Body of pancreas (tissue), 4 donors: ENCODE data around the gene GMDS. TPM values are rescaled to one million over a fixed set of nuclear protein-coding genes. Genes with fewer than 3 reads are reported as not detected.

ENCODE experiments used
- ATAC-seq: fragments of 150-250 bp; one replicate; pipeline ENCODE4 v1.9.1; 2016
- DNase-seq, 4 donors: peaks; one replicate each; pipeline ENCODE4 v3.0.0-alpha.2; 2019
- H3K27ac ChIP-seq, 4 donors: fragments of 200-600 bp; sonication (generic); 1 replicate in 3 of 4; 2 replicates in 1 of 4; pipeline versions ENCODE4 v1.5.1 to v1.6.1; 2016 to 2019; ENCODE audit warnings: mild to moderate bottlenecking in 1 of 4, mixed read lengths in 1 of 4, moderate library complexity in 1 of 4
- H3K27me3 ChIP-seq, 2 donors: fragments of 200-600 bp; sonication (generic); one replicate each; pipeline ENCODE4 v1.6.0; 2016; ENCODE audit warnings: mild to moderate bottlenecking in 1 of 2
- H3K36me3 ChIP-seq, 2 donors: fragments of 200-600 bp; sonication (generic); replicated peaks in 1 of 2; 2 replicates each; pipeline ENCODE4 v1.5.1; 2016; ENCODE audit warnings: low read depth in 2 of 2; ENCODE audit not compliant: insufficient read depth in 1 of 2
- H3K4me1 ChIP-seq: fragments of 200-600 bp; sonication (generic); one replicate; pipeline ENCODE4 v1.6.0; 2016
- H3K4me3 ChIP-seq, 2 donors: fragments of 200-600 bp; sonication (generic); 1 replicate in 1 of 2; 2 replicates in 1 of 2; pipeline ENCODE4 v1.5.1; 2016 to 2019
- H3K9me3 ChIP-seq, 3 donors: fragments of 200-600 bp; sonication (generic); 1 replicate in 2 of 3; 2 replicates in 1 of 3; pipeline ENCODE4 v1.5.1; 2016
- CTCF ChIP-seq, 7 experiments: fragments of 450-650 bp in 4 of 7; fragments of 200-600 bp in 3 of 7; sonication (generic) in 3 of 7; IDR thresholded peaks; one replicate each; pipeline ENCODE4 v1.5.1; 2016 to 2019; ENCODE audit warnings: antibody characterized with exemption in 7 of 7
- POLR2A ChIP-seq, 3 donors: fragments of 450-650 bp; IDR thresholded peaks; one replicate each; pipeline ENCODE4 v1.6.1; 2016; ENCODE audit warnings: antibody characterized with exemption in 3 of 3, mild to moderate bottlenecking in 2 of 3
- WGBS, 2 donors: methylation state at CpG; one replicate each; pipeline ENCODE4 v1.1.5; 2017; 5-methylcytosine and 5-hydroxymethylcytosine counted together
- intact Hi-C: fragments of 100-400 bp; cut with DNase I; formaldehyde crosslinking; loops from one replicate; pipeline ENCODE4 v1.15.1; 2023
- total RNA-seq, 2 donors: library from RNA; depleted of rRNA; stranded (reverse); fragments of >200 nt; gene quantifications; one replicate each; pipeline ENCODE4 v1.1.0, GENCODE V29; 2016

Gene GMDS
- total RNA-seq, 2 donors from 2014 or later, result 34.5 to 63.3 TPM

GRCh38 chr6:1781152-1781816 lies 464.1 kb downstream of the GMDS start:
- 90 to 92% methylated on average over 11 of the region's 11 CpGs for WGBS, 2 donors

GRCh38 chr6:1780251-1780867 lies 465.0 kb downstream of the GMDS start:
- TF ChIP-seq POLR2A (IDR thresholded peaks at IDR 0.05), result no peak
- no peak for TF ChIP-seq CTCF (IDR thresholded peaks at IDR 0.05)
- WGBS, 2 donors, result 92 to 97% methylated on average over 10 to 13 of the region's 13 CpGs
- ATAC-seq (no peak), DNase-seq (no peak)
- Histone ChIP-seq H3K9me3 (no peaks in the 10 kb centered on the region), H3K4me1 (peaks cover 18% of the 10 kb centered on the region), H3K36me3 (no peaks in the 10 kb centered on the region), H3K27me3 (no peaks in the 10 kb centered on the region), H3K27ac (no peak overlapping the region), H3K4me3 (no peak overlapping the region)
- intact Hi-C loops, result no loop called here

More at GRCh38 chr6:1781152-1781816, 464.1 kb downstream of the GMDS start:
- TF ChIP-seq POLR2A (IDR thresholded peaks at IDR 0.05) (no peak), CTCF (IDR thresholded peaks at IDR 0.05) (no peak)
- Histone ChIP-seq H3K4me3 (no peak overlapping the region), H3K36me3 (no peaks in the 10 kb centered on the region), H3K4me1 (peaks cover 18% of the 10 kb centered on the region), H3K9me3 (no peaks in the 10 kb centered on the region), H3K27ac (no peak overlapping the region), H3K27me3 (no peaks in the 10 kb centered on the region)
- no peak for DNase-seq
- ATAC-seq, result no peak
- intact Hi-C loops, result no loop called here

GRCh38 chr6:1778686-1779235 lies 466.6 kb downstream of the GMDS start:
- 73 to 79% methylated on average over 10 of the region's 10 CpGs for WGBS, 2 donors
- Histone ChIP-seq H3K4me3 (no peak overlapping the region), H3K27me3 (no peaks in the 10 kb centered on the region), H3K27ac (peak overlapping the region in 3 of 4 donors; percentile 46 to 54 (median 49)), H3K9me3 (no peaks in the 10 kb centered on the region), H3K4me1 (peaks cover 18% of the 10 kb centered on the region), H3K36me3 (no peaks in the 10 kb centered on the region)
- peak; percentile 64 for ATAC-seq
- no peak for TF ChIP-seq POLR2A (IDR thresholded peaks at IDR 0.05)
- TF ChIP-seq CTCF (IDR thresholded peaks at IDR 0.05), result no peak
- peak in 1 of 4 donors; percentile 33 for DNase-seq
- intact Hi-C loops, result loop anchor here (10.0 kb wide), 1 partner anchor 144 kb away; no protein-coding TSS in a partner anchor

- no peak for TF ChIP-seq POLR2A (IDR thresholded peaks at IDR 0.05)
- no peak for TF ChIP-seq CTCF (IDR thresholded peaks at IDR 0.05)
- H3K27ac ChIP-seq, result peak overlapping the region in 3 of 4 donors; percentile 46 to 54 (median 49)
- no peaks in the 10 kb centered on the region for H3K36me3 ChIP-seq
- intact Hi-C loops, result loop anchor here (10.0 kb wide), 1 partner anchor 143 kb away; no protein-coding TSS in a partner anchor
- no peaks in the 10 kb centered on the region for H3K27me3 ChIP-seq
- DNase-seq (no peak), ATAC-seq (peak; percentile 35)
- no peak overlapping the region for H3K4me3 ChIP-seq
- no peaks in the 10 kb centered on the region for H3K9me3 ChIP-seq
- peaks cover 18% of the 10 kb centered on the region for H3K4me1 ChIP-seq
- 62 to 69% methylated on average over 9 of the region's 9 CpGs for WGBS, 2 donors
Observed at GRCh38 chr6:1777921-1778685, 467.3 kb downstream of the GMDS start.
